Naive thymus-derived CD4-positive, alpha-beta T cell (primary cell): ENCODE data around the gene NXPE2. TPM values are rescaled to one million over a fixed set of nuclear protein-coding genes. Genes with fewer than 3 reads are reported as not detected.

Experiments used
- ATAC-seq: fragments of 150-1000 bp; cut with Tn5 transposase; 2 replicates; pipeline ENCODE4 v1.10.0; 2021; ENCODE audit warnings: mild to moderate bottlenecking, moderate library complexity
- CTCF ChIA-PET: fragments of 350-600 bp; sonication (Branson Sonifier 250); formaldehyde crosslinking; loops from one replicate; lab custom pipeline; 2021; ENCODE audit warnings: antibody characterized with exemption; lab: Charles Lee
- POLR2A ChIA-PET: fragments of 350-600 bp; sonication (Branson Sonifier 250); formaldehyde crosslinking; loops from one replicate; lab custom pipeline; 2021; ENCODE audit warnings: antibody characterized with exemption, inconsistent platforms; lab: Charles Lee
- DNase-seq, 9 donors: peaks; one replicate each; pipeline versions ENCODE4 v3.0.0 to v3.0.0-alpha.2; 2020 to 2022; ENCODE audit warnings: mixed read lengths in 1 of 9
- H3K27ac ChIP-seq: one replicate; pipeline ENCODE4 v1.7.0; 2013; ENCODE audit warnings: mild to moderate bottlenecking, low read depth, low read length, moderate library complexity
- H3K27me3 ChIP-seq, 2 donors: one replicate each; pipeline ENCODE4 v1.7.0; 2013; ENCODE audit warnings: low read length in 2 of 2, mild to moderate bottlenecking in 2 of 2, moderate library complexity in 2 of 2; ENCODE audit not compliant: control insufficient read depth in 2 of 2, insufficient read depth in 2 of 2
- H3K36me3 ChIP-seq, 3 experiments: 1 replicate in 2 of 3; 2 replicates in 1 of 3; pipeline ENCODE4 v1.7.0; 2013; ENCODE audit warnings: low read length in 3 of 3, mild to moderate bottlenecking in 3 of 3, moderate library complexity in 1 of 3; ENCODE audit not compliant: insufficient read depth in 3 of 3, control insufficient read depth in 2 of 3
- H3K4me1 ChIP-seq, 2 donors: one replicate each; pipeline ENCODE4 v1.7.0; 2013; ENCODE audit warnings: low read length in 2 of 2, mild to moderate bottlenecking in 2 of 2, moderate library complexity in 1 of 2; ENCODE audit not compliant: control insufficient read depth in 2 of 2, insufficient read depth in 2 of 2
- H3K4me3 ChIP-seq: 2 replicates; pipeline ENCODE4 v1.7.0; 2013; ENCODE audit warnings: mild to moderate bottlenecking, low read length
- H3K9me3 ChIP-seq, 3 experiments: 1 replicate in 2 of 3; 2 replicates in 1 of 3; pipeline ENCODE4 v1.7.0; 2013; ENCODE audit warnings: low read length in 3 of 3; ENCODE audit not compliant: control insufficient read depth in 2 of 3
- H3K27ac Mint-ChIP-seq, 9 donors: one replicate each; pipeline ENCODE4 v1.8.0; 2020 to 2022; ENCODE audit warnings: mixed read lengths in 9 of 9, mild to moderate bottlenecking in 8 of 9, moderate library complexity in 5 of 9, inconsistent platforms in 2 of 9
- H3K27me3 Mint-ChIP-seq, 5 donors: one replicate each; pipeline ENCODE4 v1.8.0; 2021 to 2022; ENCODE audit warnings: mixed read lengths in 5 of 5, mild to moderate bottlenecking in 1 of 5
- H3K36me3 Mint-ChIP-seq, 5 donors: one replicate each; pipeline ENCODE4 v1.8.0; 2020 to 2022; ENCODE audit warnings: mixed read lengths in 5 of 5, mild to moderate bottlenecking in 3 of 5, inconsistent platforms in 1 of 5
- H3K4me1 Mint-ChIP-seq, 7 donors: one replicate each; pipeline ENCODE4 v1.8.0; 2020 to 2022; ENCODE audit warnings: mixed read lengths in 7 of 7, mild to moderate bottlenecking in 3 of 7, inconsistent platforms in 1 of 7
- H3K4me3 Mint-ChIP-seq, 10 donors: one replicate each; pipeline ENCODE4 v1.8.0; 2020 to 2022; ENCODE audit warnings: mild to moderate bottlenecking in 10 of 10, mixed read lengths in 10 of 10, moderate library complexity in 6 of 10, inconsistent platforms in 2 of 10
- H3K9me3 Mint-ChIP-seq, 11 donors: one replicate each; pipeline ENCODE4 v1.8.0; 2020 to 2022; ENCODE audit warnings: mixed read lengths in 11 of 11, mild to moderate bottlenecking in 4 of 11, inconsistent platforms in 1 of 11, moderate library complexity in 1 of 11
- intact Hi-C, 2 donors: fragments of 100-400 bp; cut with micrococcal nuclease; formaldehyde crosslinking; loops; one replicate each; pipeline ENCODE4 v1.15.1; 2023
- polyA plus RNA-seq, 2 donors: library from polyadenylated mRNA; unstranded; fragments of 300-500 nt; fragmentation: Illumina TruSeq; gene quantifications; one replicate each; pipeline ENCODE4 v1.2.3, GENCODE V29; 2021
- total RNA-seq, 6 experiments: library from RNA in 5 of 6; stranded (reverse) in 5 of 6; gene quantifications; 1 replicate in 5 of 6; 2 replicates in 1 of 6; pipeline ENCODE4 v1.2.3 and lab custom pipeline; 2021 to 2026

NXPE2 gene
- total and polyA plus RNA-seq, 7 experiments from 2014 or later = not detected

DNA sequence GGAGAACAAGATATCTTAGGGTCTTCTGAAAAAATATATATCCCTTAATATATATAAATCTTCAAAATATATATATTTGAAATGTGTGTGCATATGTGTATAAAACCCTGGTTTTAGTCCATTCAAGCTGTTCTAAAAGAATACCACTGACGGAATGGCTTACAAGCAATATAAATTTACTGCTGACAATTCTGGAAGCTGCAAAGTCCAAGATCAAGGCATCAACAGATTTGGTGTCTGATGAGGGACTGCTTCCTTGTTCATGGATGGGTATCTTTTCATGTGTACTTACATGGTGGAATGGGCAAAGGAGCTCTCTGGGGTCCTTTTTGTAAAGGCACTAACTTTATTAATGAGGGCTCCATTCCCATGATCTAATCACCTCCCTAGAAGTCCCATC lies 6.8 kb downstream of the NXPE2 start:
- ChIA-PET POLR2A (no interaction called here), CTCF (no interaction called here)
- Mint-ChIP-seq H3K27me3 (peaks cover 0 to 6% (median 4%) of the 10 kb centered on the region in 5 donors), H3K9me3 (peaks cover 0 to 12% (median 6%) of the 10 kb centered on the region in 11 donors), H3K27ac (no peak overlapping the region), H3K36me3 (no peaks in the 10 kb centered on the region), H3K4me1 (no peaks in the 10 kb centered on the region), H3K4me3 (no peak overlapping the region)
- Histone ChIP-seq H3K4me1 (no peaks in the 10 kb centered on the region), H3K4me3 (no peak overlapping the region), H3K36me3 (no peaks in the 10 kb centered on the region), H3K27me3 (no peaks in the 10 kb centered on the region), H3K27ac (no peak overlapping the region), H3K9me3 (no peaks in the 10 kb centered on the region)
- ATAC-seq (no peak), DNase-seq (no peak)
- intact Hi-C loops = no loop called here

DNA sequence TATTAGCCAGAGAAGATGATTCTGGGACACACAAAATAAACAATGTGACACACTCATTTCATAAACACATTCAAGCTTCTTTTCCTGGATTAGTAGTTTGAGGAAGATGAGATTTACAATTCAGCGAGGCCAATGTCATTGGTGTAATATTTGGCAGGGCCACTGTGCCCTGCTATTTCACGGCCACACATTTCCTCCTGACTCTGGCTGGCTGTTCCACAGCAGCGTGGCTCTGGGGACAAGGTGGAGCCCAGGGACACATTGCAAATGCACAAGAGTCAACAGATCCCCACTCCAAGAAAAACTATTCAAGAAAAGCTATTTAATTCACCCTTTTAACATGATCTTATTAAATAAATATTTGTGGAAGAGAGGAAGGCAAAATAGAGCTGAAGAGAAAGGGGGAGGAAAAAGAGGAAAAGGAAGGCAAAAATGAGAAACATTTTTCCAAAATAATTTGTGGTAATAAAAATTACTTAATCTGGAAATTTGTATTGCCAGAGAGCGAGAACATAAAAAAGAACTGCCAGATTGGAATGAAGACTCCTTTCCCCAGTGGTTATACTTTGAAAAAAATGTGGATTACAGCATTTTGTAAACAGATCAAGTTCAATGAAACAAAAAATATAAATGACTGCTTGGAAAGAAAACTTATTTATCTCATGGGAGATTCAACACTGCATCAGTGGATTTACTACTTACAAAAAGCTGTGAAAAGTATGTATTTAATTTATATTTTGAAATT lies 27.1 kb downstream of the NXPE2 start:
- Mint-ChIP-seq H3K4me3 (no peak overlapping the region), H3K9me3 (peaks cover 0 to 9% (median 2%) of the 10 kb centered on the region in 11 donors), H3K27ac (no peak overlapping the region), H3K36me3 (no peaks in the 10 kb centered on the region), H3K27me3 (peaks cover 0 to 14% (median 0%) of the 10 kb centered on the region in 5 donors), H3K4me1 (no peaks in the 10 kb centered on the region)
- no peak overlapping the region for H3K4me3 ChIP-seq
- H3K27ac ChIP-seq = no peak overlapping the region
- ATAC-seq = no peak
- ChIA-PET POLR2A (no interaction called here), CTCF (no interaction called here)
- H3K9me3 ChIP-seq = no peaks in the 10 kb centered on the region
- no peaks in the 10 kb centered on the region for H3K4me1 ChIP-seq
- intact Hi-C loops = no loop called here
- DNase-seq = no peak
- H3K36me3 ChIP-seq = no peaks in the 10 kb centered on the region
- H3K27me3 ChIP-seq = no peaks in the 10 kb centered on the region

DNA sequence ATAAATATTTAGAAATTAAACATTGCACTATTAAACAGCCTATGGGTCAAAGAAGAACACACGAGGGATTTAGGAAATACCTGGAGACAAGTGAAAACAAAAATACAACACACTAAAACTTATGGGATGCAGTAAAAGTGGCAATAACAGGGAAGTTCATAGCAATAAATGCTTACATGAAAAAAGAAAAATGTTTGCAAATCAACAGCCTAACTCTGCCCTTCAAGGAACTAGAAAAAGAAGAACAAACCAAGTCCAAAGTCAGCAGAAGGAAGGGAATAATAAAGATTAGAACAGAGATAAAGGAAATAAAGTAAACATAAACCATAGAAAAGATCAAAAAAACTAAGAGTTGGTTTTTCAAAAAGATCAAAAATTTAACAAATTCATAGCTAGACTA lies 31.6 kb downstream of the NXPE2 start:
- peaks cover 0 to 24% (median 6%) of the 10 kb centered on the region in 11 donors for H3K9me3 Mint-ChIP-seq
- no peaks in the 10 kb centered on the region for H3K36me3 Mint-ChIP-seq
- H3K27me3 Mint-ChIP-seq = peaks cover 0 to 16% (median 4%) of the 10 kb centered on the region in 5 donors
- no peaks in the 10 kb centered on the region for H3K9me3 ChIP-seq
- H3K4me1 ChIP-seq = no peaks in the 10 kb centered on the region
- ChIA-PET POLR2A (no interaction called here), CTCF (no interaction called here)
- intact Hi-C loops = no loop called here
- ATAC-seq = no peak
- no peaks in the 10 kb centered on the region for H3K4me1 Mint-ChIP-seq
- no peaks in the 10 kb centered on the region for H3K27me3 ChIP-seq
- no peak for DNase-seq
- H3K4me3 ChIP-seq = no peak overlapping the region
- no peaks in the 10 kb centered on the region for H3K36me3 ChIP-seq
- H3K27ac Mint-ChIP-seq = no peak overlapping the region
- H3K27ac ChIP-seq = no peak overlapping the region
- no peak overlapping the region for H3K4me3 Mint-ChIP-seq

DNA sequence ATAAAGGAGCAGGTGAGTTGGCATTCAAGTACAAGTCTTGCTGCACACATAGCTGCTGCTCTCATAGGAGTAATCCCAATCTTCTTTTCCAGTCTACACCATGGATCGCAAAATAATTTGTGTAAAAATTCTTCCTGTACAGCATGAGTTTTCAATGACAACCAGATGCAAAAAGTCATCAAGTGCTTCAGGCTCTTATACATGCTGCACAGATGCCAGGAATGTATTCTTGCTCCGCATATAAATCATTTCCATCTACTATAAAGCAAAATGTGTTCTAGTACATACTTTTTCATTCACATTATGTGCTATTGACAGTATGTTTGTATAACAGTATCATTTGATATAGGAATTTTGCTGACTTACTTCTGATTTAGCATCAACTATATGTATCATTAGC lies 35.4 kb downstream of the NXPE2 start:
- POLR2A ChIA-PET = no interaction called here

DNA sequence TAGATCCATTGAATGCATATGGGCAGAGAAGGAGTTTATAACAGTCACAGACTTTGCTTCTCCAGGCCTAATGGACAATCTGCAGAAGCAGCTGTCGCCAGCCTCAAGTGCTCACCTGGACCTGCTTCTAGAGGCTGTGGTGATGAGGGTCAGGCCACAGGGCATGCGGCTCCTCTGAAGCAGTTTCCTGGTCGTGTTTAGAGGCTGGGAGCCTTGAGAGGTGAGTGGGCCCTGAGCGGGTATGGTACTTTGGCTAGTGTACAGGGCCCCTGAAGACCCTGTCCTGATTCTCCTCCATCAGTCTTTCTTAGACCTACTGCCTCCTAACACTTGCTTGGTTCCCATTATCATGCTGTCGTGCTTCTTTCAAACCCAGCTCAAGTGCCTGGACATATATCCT lies 41.2 kb downstream of the NXPE2 start:
- intact Hi-C loops = no loop called here

More for the DNA sequence above, 35.4 kb downstream of the NXPE2 start:
- DNase-seq (no peak), ATAC-seq (no peak)
- Histone ChIP-seq H3K27ac (no peak overlapping the region), H3K4me3 (no peak overlapping the region), H3K36me3 (no peaks in the 10 kb centered on the region), H3K9me3 (no peaks in the 10 kb centered on the region), H3K4me1 (no peaks in the 10 kb centered on the region), H3K27me3 (no peaks in the 10 kb centered on the region)
- intact Hi-C loops = no loop called here
- CTCF ChIA-PET = no interaction called here
- Mint-ChIP-seq H3K36me3 (no peaks in the 10 kb centered on the region), H3K4me3 (no peak overlapping the region), H3K27me3 (peaks cover 2 to 13% (median 9%) of the 10 kb centered on the region in 5 donors), H3K4me1 (no peaks in the 10 kb centered on the region), H3K27ac (no peak overlapping the region), H3K9me3 (peaks cover 0 to 24% (median 5%) of the 10 kb centered on the region in 11 donors)

DNA sequence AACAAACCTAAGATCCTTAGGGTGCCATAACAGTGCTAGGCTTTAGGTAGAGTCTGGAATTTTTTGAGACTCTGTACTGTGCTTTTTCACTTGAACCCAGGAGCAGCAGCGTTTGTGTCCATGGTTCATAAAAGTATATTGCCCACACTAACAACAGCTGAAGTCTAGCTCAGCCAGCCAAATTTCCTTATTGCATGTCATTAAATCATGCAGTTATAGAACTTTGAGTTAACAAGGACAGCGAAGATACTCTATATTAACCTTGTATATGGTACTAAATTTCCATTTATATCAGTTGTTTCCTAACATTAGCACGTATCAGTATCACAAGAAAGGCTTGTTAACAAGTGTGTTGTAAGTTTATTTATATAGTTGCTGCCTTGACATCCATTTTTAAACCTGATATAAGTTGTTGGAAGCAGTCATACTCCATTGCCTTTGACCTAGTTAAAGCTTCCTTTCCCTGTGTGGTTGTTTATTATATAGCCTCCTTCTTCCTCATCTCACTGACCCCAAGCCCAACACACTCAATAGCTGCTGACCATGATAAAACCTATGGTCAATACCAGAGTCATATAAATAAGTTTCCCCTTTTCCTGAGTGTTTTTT lies 46.7 kb downstream of the NXPE2 start:
- H3K4me1 Mint-ChIP-seq = peaks cover 0 to 2% (median 0%) of the 10 kb centered on the region in 7 donors
- intact Hi-C loops = no loop called here
- H3K27me3 Mint-ChIP-seq = peaks cover 4 to 27% (median 17%) of the 10 kb centered on the region in 5 donors
- H3K27ac Mint-ChIP-seq = no peak overlapping the region
- H3K4me3 Mint-ChIP-seq = no peak overlapping the region
- peaks cover 0 to 19% (median 6%) of the 10 kb centered on the region in 11 donors for H3K9me3 Mint-ChIP-seq
- no peaks in the 10 kb centered on the region for H3K9me3 ChIP-seq
- H3K27me3 ChIP-seq = peaks cover 0 to 3% of the 10 kb centered on the region in 2 donors
- no peak overlapping the region for H3K4me3 ChIP-seq
- ATAC-seq = no peak
- ChIA-PET POLR2A (no interaction called here), CTCF (no interaction called here)
- H3K36me3 Mint-ChIP-seq = peaks cover 0 to 6% (median 0%) of the 10 kb centered on the region in 5 donors
- H3K27ac ChIP-seq = no peak overlapping the region
- H3K36me3 ChIP-seq = no peaks in the 10 kb centered on the region
- no peaks in the 10 kb centered on the region for H3K4me1 ChIP-seq
- no peak for DNase-seq

More for the DNA sequence above, 41.2 kb downstream of the NXPE2 start:
- Histone ChIP-seq H3K27ac (no peak overlapping the region), H3K4me1 (no peaks in the 10 kb centered on the region), H3K27me3 (no peaks in the 10 kb centered on the region), H3K9me3 (no peaks in the 10 kb centered on the region), H3K4me3 (no peak overlapping the region), H3K36me3 (no peaks in the 10 kb centered on the region)
- no peak for ATAC-seq
- peaks cover 0 to 2% (median 0%) of the 10 kb centered on the region in 7 donors for H3K4me1 Mint-ChIP-seq
- no peak for DNase-seq
- H3K36me3 Mint-ChIP-seq = no peaks in the 10 kb centered on the region
- peaks cover 0 to under 1% (median 0%) of the 10 kb centered on the region in 11 donors for H3K9me3 Mint-ChIP-seq
- H3K27ac Mint-ChIP-seq = no peak overlapping the region
- peaks cover 4 to 26% (median 15%) of the 10 kb centered on the region in 5 donors for H3K27me3 Mint-ChIP-seq
- POLR2A ChIA-PET = no interaction called here
- CTCF ChIA-PET = no interaction called here
- no peak overlapping the region for H3K4me3 Mint-ChIP-seq
